WTC11 (cell line): ENCODE measurements around the gene PEAK3. TPM values are rescaled to one million over a fixed set of nuclear protein-coding genes. Genes with fewer than 3 reads are reported as not detected.
A peak's percentile ranks its signal among the peaks of the same experiment; 100 is the strongest.
"Not testable (repeated sequence)": the region's sequence is repeated elsewhere in the genome, so short reads cannot be mapped to it uniquely, and the experiment has no call there.

Experiments
- ATAC-seq: fragments of 200-7000 bp; cut with Tn5 transposase; 2 replicates; pipeline ENCODE4 v1.10.0; 2021; ENCODE audit warnings: mild to moderate bottlenecking, moderate library complexity
- CTCF ChIA-PET: fragments of 300-600 bp; sonication (Branson Sonifier 250); formaldehyde crosslinking; loops from one replicate; lab custom pipeline; 2021; ENCODE audit warnings: antibody characterized with exemption; lab: Charles Lee
- POLR2A ChIA-PET: fragments of 350-600 bp; sonication (Branson Sonifier 250); formaldehyde crosslinking; loops from one replicate; lab custom pipeline; 2021; ENCODE audit warnings: antibody characterized with exemption; lab: Charles Lee
- DNase-seq: peaks from one replicate; pipeline ENCODE4 v3.0.0; 2021; ENCODE audit warnings: low spot score
- H3K27ac Mint-ChIP-seq: 2 replicates; pipeline ENCODE4 v1.8.0; 2021; ENCODE audit warnings: mixed read lengths
- H3K27me3 Mint-ChIP-seq: 2 replicates; pipeline ENCODE4 v1.8.0; 2021; ENCODE audit warnings: low read depth, mild to moderate bottlenecking, moderate library complexity, mixed read lengths
- H3K36me3 Mint-ChIP-seq: 2 replicates; pipeline ENCODE4 v1.8.0; 2021; ENCODE audit warnings: mixed read lengths
- H3K4me1 Mint-ChIP-seq: 2 replicates; pipeline ENCODE4 v1.8.0; 2022; ENCODE audit warnings: mixed read lengths
- H3K4me3 Mint-ChIP-seq: 2 replicates; pipeline ENCODE4 v1.8.0; 2021; ENCODE audit warnings: mild to moderate bottlenecking, moderate library complexity, mixed read lengths
- H3K9me3 Mint-ChIP-seq: 2 replicates; pipeline ENCODE4 v1.8.0; 2021; ENCODE audit warnings: mixed read lengths
- CREB1 ChIP-seq: sonication (generic); formaldehyde crosslinking; IDR thresholded peaks from 2 replicates; pipeline ENCODE4 v1.8.0; 2023; ENCODE audit warnings: mild to moderate bottlenecking, missing genetic modification reagents
- CREM ChIP-seq: sonication (generic); formaldehyde crosslinking; IDR thresholded peaks from 2 replicates; pipeline ENCODE4 v1.8.1; 2022; ENCODE audit warnings: mild to moderate bottlenecking, missing genetic modification reagents, moderate library complexity
- ETV6 ChIP-seq: sonication (generic); formaldehyde crosslinking; IDR thresholded peaks from 2 replicates; pipeline ENCODE4 v1.8.1; 2022; ENCODE audit warnings: mild to moderate bottlenecking, missing genetic modification reagents
- FOXK1 ChIP-seq: sonication (generic); formaldehyde crosslinking; IDR thresholded peaks from 2 replicates; pipeline ENCODE4 v1.8.0; 2022; ENCODE audit warnings: mild to moderate bottlenecking, moderate library complexity, missing genetic modification reagents
- GABPB1 ChIP-seq: sonication (generic); formaldehyde crosslinking; IDR thresholded peaks from 2 replicates; pipeline ENCODE4 v1.8.1; 2023; ENCODE audit warnings: mild to moderate bottlenecking, missing genetic modification reagents
- MXD4 ChIP-seq: fragments of 250-450 bp; sonication (Bioruptor Pico); IDR thresholded peaks from 2 replicates; pipeline ENCODE4 v1.8.0; 2021; ENCODE audit warnings: mild to moderate bottlenecking, moderate library complexity, borderline replicate concordance
- MYBL2 ChIP-seq: sonication (generic); formaldehyde crosslinking; IDR thresholded peaks from 2 replicates; pipeline ENCODE4 v1.8.1; 2023; ENCODE audit warnings: mild to moderate bottlenecking, moderate library complexity, missing genetic modification reagents
- NFE2L1 ChIP-seq: sonication (generic); formaldehyde crosslinking; IDR thresholded peaks from 2 replicates; pipeline ENCODE4 v1.8.1; 2023; ENCODE audit warnings: missing genetic modification reagents
- NR3C1 ChIP-seq: sonication (generic); formaldehyde crosslinking; conservative IDR thresholded peaks from 2 replicates; pipeline ENCODE4 v1.8.1; 2023; ENCODE audit warnings: low read depth, mild to moderate bottlenecking, missing genetic modification reagents
- OVOL2 ChIP-seq: fragments of 250-450 bp; sonication (Bioruptor Pico); IDR thresholded peaks from 2 replicates; pipeline ENCODE4 v1.9.0; 2021; ENCODE audit warnings: mild to moderate bottlenecking, borderline replicate concordance
- SOX15 ChIP-seq: fragments of 250-450 bp; sonication (Bioruptor Pico); IDR thresholded peaks from 2 replicates; pipeline ENCODE4 v1.9.0; 2021; ENCODE audit warnings: mild to moderate bottlenecking
- ZNF121 ChIP-seq: sonication (generic); formaldehyde crosslinking; IDR thresholded peaks from 2 replicates; pipeline ENCODE4 v1.8.0; 2023; ENCODE audit warnings: missing genetic modification reagents
- ZNF416 ChIP-seq: fragments of 250-450 bp; sonication (Bioruptor Pico); IDR thresholded peaks from 2 replicates; pipeline ENCODE4 v1.9.0; 2021; ENCODE audit warnings: mild to moderate bottlenecking, inconsistent platforms
- ZNF423 ChIP-seq: fragments of 250-450 bp; sonication (Bioruptor Pico); IDR thresholded peaks from 2 replicates; pipeline ENCODE4 v2.1.2; 2022; ENCODE audit warnings: mild to moderate bottlenecking, moderate library complexity
- total RNA-seq: library from RNA; stranded (reverse); gene quantifications from 3 replicates; pipeline ENCODE4 v1.2.3, GENCODE V29; 2021
- TF ChIP-seq, protein P1 (sequence below): sonication (generic); formaldehyde crosslinking; IDR thresholded peaks from 2 replicates; pipeline ENCODE4 v1.8.1; 2023; ENCODE audit warnings: mild to moderate bottlenecking, missing genetic modification reagents, moderate library complexity
- TF ChIP-seq, protein P2 (sequence below): fragments of 200-600 bp; IDR thresholded peaks from 2 replicates; pipeline ENCODE4 v1.8.0; 2022; ENCODE audit warnings: antibody characterized with exemption
- TF ChIP-seq, protein P3 (sequence below): fragments of 250-450 bp; sonication (Bioruptor Pico); conservative IDR thresholded peaks from 2 replicates; pipeline ENCODE4 v1.9.0; 2021; ENCODE audit warnings: mild to moderate bottlenecking
- TF ChIP-seq, protein P4 (sequence below): sonication (generic); formaldehyde crosslinking; IDR thresholded peaks from 2 replicates; pipeline ENCODE4 v1.8.1; 2022; ENCODE audit warnings: low read depth, missing genetic modification reagents, borderline replicate concordance

PEAK3 gene
- total RNA-seq, 1 experiment from 2014 or later = not detected

DNA sequence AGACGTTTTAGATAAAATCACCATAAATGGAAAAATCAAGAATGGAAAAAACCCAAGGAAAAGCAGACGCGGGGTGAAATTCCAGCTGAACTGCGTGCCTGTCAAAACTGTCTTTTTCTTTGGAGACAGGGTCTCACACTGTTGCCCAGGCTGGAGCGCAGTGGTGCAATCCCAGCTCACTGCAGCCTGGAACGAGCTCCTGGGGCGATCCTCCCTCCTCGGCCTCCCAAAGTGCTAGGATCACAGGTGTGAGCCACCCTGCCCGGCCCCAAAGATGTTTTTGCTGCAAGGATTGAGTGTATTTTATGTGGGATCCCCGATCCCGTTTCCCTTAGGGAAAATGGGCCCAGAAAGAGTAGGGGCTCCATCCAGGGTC lies 875 bp upstream of the PEAK3 start:
- H3K36me3 Mint-ChIP-seq = no peaks in the 10 kb centered on the region
- CTCF ChIA-PET = interaction anchor here (0.6 to 2.4 kb wide), 3 partner anchors 33 to 61 kb away, joined by 3 to 13 read pairs (median 3); partner anchors contain the start of gene PLEKHJ1
- H3K27ac Mint-ChIP-seq = no peak overlapping the region
- POLR2A ChIA-PET = no interaction called here
- peaks cover 21% of the 10 kb centered on the region for H3K27me3 Mint-ChIP-seq
- TF ChIP-seq ZNF121 (CRISPR knock-in tag) (peak; percentile 87), ZNF416 (no peak)
- peaks cover 5% of the 10 kb centered on the region; the same call in 1 of the 2 replicates for H3K4me1 Mint-ChIP-seq
- ATAC-seq = no peak
- no peaks in the 10 kb centered on the region for H3K9me3 Mint-ChIP-seq
- no peak for DNase-seq
- peak overlapping the region; percentile 62 for H3K4me3 Mint-ChIP-seq

DNA sequence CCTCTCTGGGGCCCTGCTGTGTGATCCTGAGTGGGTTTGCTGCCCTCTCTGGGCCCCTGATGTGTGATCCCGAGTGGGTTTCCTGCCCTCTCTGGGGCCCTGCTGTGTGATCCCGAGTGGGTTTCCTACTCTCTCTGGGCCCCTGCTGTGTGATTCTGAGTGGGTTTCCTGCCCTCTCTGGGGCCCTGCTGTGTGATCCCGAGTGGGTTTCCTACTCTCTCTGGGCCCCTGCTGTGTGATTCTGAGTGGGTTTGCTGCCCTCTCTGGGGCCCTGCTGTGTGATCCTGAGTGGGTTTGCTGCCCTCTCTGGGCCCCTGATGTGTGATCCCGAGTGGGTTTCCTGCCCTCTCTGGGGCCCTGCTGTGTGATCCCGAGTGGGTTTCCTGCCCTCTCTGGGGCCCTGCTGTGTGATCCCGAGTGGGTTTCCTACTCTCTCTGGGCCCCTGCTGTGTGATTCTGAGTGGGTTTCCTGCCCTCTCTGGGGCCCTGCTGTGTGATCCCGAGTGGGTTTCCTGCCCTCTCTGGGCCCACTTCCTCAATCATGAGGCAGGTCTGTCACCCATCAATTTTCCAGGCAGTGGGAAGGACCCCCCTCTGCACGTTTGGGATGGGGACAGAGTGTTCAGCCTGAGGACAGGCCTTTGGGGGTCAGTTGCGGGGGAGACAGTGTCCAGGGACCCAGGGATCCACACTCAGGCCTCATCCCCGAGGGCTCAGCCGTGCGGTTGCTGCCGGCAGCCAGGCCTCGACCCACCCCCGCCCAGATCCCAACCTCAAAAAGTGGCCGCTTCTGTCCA lies 512 bp downstream of the PEAK3 start:
- H3K27ac Mint-ChIP-seq, H3K4me1 Mint-ChIP-seq, POLR2A ChIA-PET, H3K9me3 Mint-ChIP-seq, DNase-seq, H3K36me3 Mint-ChIP-seq: not testable (repeated sequence)
- peaks cover 10% of the 10 kb centered on the region for H3K27me3 Mint-ChIP-seq
- H3K4me3 Mint-ChIP-seq = peak overlapping the region; percentile 67
- ATAC-seq = peak; percentile 12
- CTCF ChIA-PET = interaction anchor here (2.4 kb wide), 1 partner anchor 34 kb away, joined by 13 read pairs; no protein-coding TSS in a partner anchor

DNA sequence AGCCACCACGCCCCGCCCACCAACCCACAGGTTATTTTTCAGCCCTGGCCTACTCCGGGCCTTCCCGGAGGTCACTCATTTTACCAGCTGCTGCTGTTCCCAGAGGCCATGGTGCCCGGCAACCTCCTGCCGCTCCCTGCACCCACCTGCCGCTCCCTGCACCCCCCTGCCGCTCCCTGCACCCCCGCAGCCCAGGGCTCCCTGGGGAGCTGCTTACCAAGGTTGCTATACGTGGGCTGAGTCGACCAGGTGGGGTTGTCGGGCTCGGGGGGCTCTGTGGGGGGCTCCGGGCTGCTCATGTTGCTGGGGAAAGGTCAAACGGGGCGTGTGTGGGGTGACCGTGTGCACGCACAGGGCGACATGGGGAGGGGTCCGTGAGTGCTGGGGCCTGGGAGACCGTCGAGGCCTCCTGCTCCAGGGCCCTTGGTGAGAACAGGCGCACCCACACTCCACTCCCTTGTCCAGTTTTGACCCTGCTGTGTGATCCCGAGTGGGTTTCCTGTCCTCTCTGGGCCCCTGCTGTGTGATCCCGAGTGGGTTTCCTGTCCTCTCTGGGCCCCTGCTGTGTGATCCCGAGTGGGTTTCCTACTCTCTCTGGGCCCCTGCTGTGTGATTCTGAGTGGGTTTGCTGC lies 1.2 kb downstream of the PEAK3 start:
- H3K27me3 Mint-ChIP-seq = peaks cover 8% of the 10 kb centered on the region
- no peak overlapping the region for H3K4me3 Mint-ChIP-seq
- no peak for DNase-seq
- no peak; the same call in 1 of the 2 replicates for ATAC-seq
- POLR2A ChIA-PET = no interaction called here
- H3K9me3 Mint-ChIP-seq = no peaks in the 10 kb centered on the region
- TF ChIP-seq, protein P1, sequence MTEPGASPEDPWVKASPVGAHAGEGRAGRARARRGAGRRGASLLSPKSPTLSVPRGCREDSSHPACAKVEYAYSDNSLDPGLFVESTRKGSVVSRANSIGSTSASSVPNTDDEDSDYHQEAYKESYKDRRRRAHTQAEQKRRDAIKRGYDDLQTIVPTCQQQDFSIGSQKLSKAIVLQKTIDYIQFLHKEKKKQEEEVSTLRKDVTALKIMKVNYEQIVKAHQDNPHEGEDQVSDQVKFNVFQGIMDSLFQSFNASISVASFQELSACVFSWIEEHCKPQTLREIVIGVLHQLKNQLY (CRISPR knock-in tag) = no peak
- TF ChIP-seq ZNF423 (CRISPR knock-in tag) = no peak
- TF ChIP-seq MYBL2 (CRISPR knock-in tag) = no peak
- no peak for TF ChIP-seq SOX15 (CRISPR knock-in tag)
- no peak for TF ChIP-seq MXD4 (CRISPR knock-in tag)
- no peak for TF ChIP-seq GABPB1 (CRISPR knock-in tag)
- no peak for TF ChIP-seq ETV6 (CRISPR knock-in tag)
- TF ChIP-seq, protein P2, sequence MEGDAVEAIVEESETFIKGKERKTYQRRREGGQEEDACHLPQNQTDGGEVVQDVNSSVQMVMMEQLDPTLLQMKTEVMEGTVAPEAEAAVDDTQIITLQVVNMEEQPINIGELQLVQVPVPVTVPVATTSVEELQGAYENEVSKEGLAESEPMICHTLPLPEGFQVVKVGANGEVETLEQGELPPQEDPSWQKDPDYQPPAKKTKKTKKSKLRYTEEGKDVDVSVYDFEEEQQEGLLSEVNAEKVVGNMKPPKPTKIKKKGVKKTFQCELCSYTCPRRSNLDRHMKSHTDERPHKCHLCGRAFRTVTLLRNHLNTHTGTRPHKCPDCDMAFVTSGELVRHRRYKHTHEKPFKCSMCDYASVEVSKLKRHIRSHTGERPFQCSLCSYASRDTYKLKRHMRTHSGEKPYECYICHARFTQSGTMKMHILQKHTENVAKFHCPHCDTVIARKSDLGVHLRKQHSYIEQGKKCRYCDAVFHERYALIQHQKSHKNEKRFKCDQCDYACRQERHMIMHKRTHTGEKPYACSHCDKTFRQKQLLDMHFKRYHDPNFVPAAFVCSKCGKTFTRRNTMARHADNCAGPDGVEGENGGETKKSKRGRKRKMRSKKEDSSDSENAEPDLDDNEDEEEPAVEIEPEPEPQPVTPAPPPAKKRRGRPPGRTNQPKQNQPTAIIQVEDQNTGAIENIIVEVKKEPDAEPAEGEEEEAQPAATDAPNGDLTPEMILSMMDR = no peak
- TF ChIP-seq, protein P3, sequence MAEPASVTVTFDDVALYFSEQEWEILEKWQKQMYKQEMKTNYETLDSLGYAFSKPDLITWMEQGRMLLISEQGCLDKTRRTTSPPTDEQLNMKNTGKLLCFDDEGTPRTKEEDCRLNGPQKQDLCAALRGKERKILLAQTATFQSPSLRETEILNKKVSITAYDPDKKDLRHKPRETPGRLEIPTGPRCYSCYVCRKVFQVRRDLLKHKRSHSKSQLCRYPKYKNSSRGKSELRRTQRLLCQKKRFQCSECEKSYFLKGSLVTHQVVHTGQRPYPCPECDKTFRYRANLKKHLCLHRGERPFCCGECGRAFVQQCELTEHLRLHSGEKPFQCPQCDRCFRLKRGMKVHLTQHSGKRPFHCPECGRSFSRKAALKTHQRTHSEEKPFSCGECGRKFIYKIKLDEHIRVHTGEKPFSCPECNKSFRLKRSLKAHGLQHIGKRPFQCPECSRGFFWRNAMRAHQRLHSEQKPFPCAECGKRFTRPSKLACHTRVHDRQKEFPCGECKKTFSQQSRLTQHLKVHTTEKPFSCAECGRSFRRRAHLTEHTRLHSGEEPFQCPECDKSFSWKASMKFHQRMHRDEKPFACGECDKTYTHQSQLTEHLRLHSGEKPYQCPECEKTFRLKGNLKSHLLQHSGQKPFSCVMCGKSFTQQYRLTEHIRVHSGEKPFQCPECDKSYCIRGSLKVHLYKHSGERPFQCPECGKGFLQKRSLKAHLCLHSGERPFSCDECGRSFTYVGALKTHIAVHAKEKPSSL (CRISPR knock-in tag) = no peak
- TF ChIP-seq NR3C1 (CRISPR knock-in tag) = no peak
- no peak for TF ChIP-seq CREM
- TF ChIP-seq CREB1 = no peak
- TF ChIP-seq OVOL2 = no peak
- TF ChIP-seq FOXK1 = no peak
- TF ChIP-seq, protein P4, sequence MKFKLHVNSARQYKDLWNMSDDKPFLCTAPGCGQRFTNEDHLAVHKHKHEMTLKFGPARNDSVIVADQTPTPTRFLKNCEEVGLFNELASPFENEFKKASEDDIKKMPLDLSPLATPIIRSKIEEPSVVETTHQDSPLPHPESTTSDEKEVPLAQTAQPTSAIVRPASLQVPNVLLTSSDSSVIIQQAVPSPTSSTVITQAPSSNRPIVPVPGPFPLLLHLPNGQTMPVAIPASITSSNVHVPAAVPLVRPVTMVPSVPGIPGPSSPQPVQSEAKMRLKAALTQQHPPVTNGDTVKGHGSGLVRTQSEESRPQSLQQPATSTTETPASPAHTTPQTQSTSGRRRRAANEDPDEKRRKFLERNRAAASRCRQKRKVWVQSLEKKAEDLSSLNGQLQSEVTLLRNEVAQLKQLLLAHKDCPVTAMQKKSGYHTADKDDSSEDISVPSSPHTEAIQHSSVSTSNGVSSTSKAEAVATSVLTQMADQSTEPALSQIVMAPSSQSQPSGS (CRISPR knock-in tag) = no peak
- no peak for TF ChIP-seq NFE2L1 (CRISPR knock-in tag)
- TF ChIP-seq, all 79 proteins: peak for 0
- Mint-ChIP-seq H3K36me3 (no peaks in the 10 kb centered on the region), H3K4me1 (peaks cover 5% of the 10 kb centered on the region; the same call in 1 of the 2 replicates), H3K27ac (no peak overlapping the region)
- CTCF ChIA-PET = interaction anchor here (0.7 kb wide), 1 partner anchor 10 kb away, joined by 3 read pairs; no protein-coding TSS in a partner anchor
